H9 (cell line): ENCODE results near the gene EIF5A. TPM values are rescaled to one million over a fixed set of nuclear protein-coding genes. Genes with fewer than 3 reads are reported as not detected.
A peak's percentile ranks its signal among the peaks of the same experiment; 100 is the strongest.
"Not testable (repeated sequence)": the region's sequence is repeated elsewhere in the genome, so short reads cannot be mapped to it uniquely, and the experiment has no call there.

ENCODE experiments used
- DNase-seq: peaks from one replicate; pipeline ENCODE4 v3.0.0-alpha.2; 2017
- H2AFZ ChIP-seq: one replicate; pipeline ENCODE4 v1.6.1; 2013; ENCODE audit warnings: mild to moderate bottlenecking, low read length, control low read depth, moderate library complexity
- H2AK5ac ChIP-seq: 2 replicates; pipeline ENCODE4 v1.6.1; 2013; ENCODE audit warnings: low read length, control low read depth, mixed read lengths; ENCODE audit not compliant: insufficient read length
- H2BK120ac ChIP-seq: one replicate; pipeline ENCODE4 v1.6.1; 2013; ENCODE audit warnings: low read depth, mild to moderate bottlenecking, low read length, control low read depth, inconsistent platforms; ENCODE audit not compliant: poor library complexity, severe bottlenecking
- H2BK12ac ChIP-seq: 2 replicates; pipeline ENCODE4 v1.6.1; 2013; ENCODE audit warnings: low read length, control low read depth, mixed read lengths, low read depth; ENCODE audit not compliant: insufficient read length
- H2BK15ac ChIP-seq: 2 replicates; pipeline ENCODE4 v1.6.1; 2013; ENCODE audit warnings: low read depth, low read length, control low read depth
- H2BK20ac ChIP-seq: one replicate; pipeline ENCODE4 v1.6.1; 2013; ENCODE audit warnings: low read depth, mild to moderate bottlenecking, low read length, control low read depth, inconsistent platforms; ENCODE audit not compliant: poor library complexity, severe bottlenecking
- H2BK5ac ChIP-seq: 2 replicates; pipeline ENCODE4 v1.6.1; 2013; ENCODE audit warnings: low read length, control low read depth, mixed read lengths; ENCODE audit not compliant: insufficient read length
- H3K14ac ChIP-seq: 2 replicates; pipeline ENCODE4 v1.6.1; 2013; ENCODE audit warnings: low read length, control low read depth; ENCODE audit not compliant: insufficient read depth
- H3K18ac ChIP-seq: 2 replicates; pipeline ENCODE4 v1.6.1; 2013; ENCODE audit warnings: low read depth, mild to moderate bottlenecking, mixed read lengths, low read length, control low read depth; ENCODE audit not compliant: insufficient read length
- H3K23ac ChIP-seq: 2 replicates; pipeline ENCODE4 v1.6.1; 2013; ENCODE audit warnings: low read length, control low read depth, mixed read lengths, low read depth; ENCODE audit not compliant: insufficient read length
- H3K23me2 ChIP-seq: 2 replicates; pipeline ENCODE4 v1.6.1; 2013; ENCODE audit warnings: low read depth, mild to moderate bottlenecking, mixed read lengths, low read length, control low read depth; ENCODE audit not compliant: insufficient read length, poor library complexity, severe bottlenecking
- H3K27ac ChIP-seq: 2 replicates; pipeline ENCODE4 v1.5.1; 2013; ENCODE audit warnings: low read length, control low read depth, mixed read lengths, low read depth; ENCODE audit not compliant: insufficient read length
- H3K27me3 ChIP-seq: 2 replicates; pipeline ENCODE4 v1.6.1; 2013; ENCODE audit warnings: low read length, control low read depth, inconsistent platforms; ENCODE audit not compliant: insufficient read depth
- H3K4ac ChIP-seq: 2 replicates; pipeline ENCODE4 v1.6.1; 2013; ENCODE audit warnings: low read depth, mild to moderate bottlenecking, control low read depth, inconsistent platforms, low read length, moderate library complexity
- H3K4me1 ChIP-seq: 2 replicates; pipeline ENCODE4 v1.6.1; 2013; ENCODE audit warnings: low read length, control low read depth, inconsistent platforms; ENCODE audit not compliant: insufficient read depth
- H3K4me2 ChIP-seq: 2 replicates; pipeline ENCODE4 v1.6.1; 2013; ENCODE audit warnings: low read length, control low read depth, mixed read lengths; ENCODE audit not compliant: insufficient read length, insufficient read depth
- H3K56ac ChIP-seq: 2 replicates; pipeline ENCODE4 v1.6.1; 2013; ENCODE audit warnings: low read depth, mild to moderate bottlenecking, mixed read lengths, low read length, control low read depth; ENCODE audit not compliant: insufficient read length
- H3K79me1 ChIP-seq: 2 replicates; pipeline ENCODE4 v1.6.1; 2013; ENCODE audit warnings: low read depth, mild to moderate bottlenecking, moderate library complexity, low read length, control low read depth, inconsistent platforms; ENCODE audit not compliant: insufficient read depth, poor library complexity, severe bottlenecking
- H3K79me2 ChIP-seq: 2 replicates; pipeline ENCODE4 v1.6.1; 2013; ENCODE audit warnings: low read length, control low read depth, inconsistent platforms; ENCODE audit not compliant: insufficient read depth
- H3K9ac ChIP-seq: 2 replicates; pipeline ENCODE4 v1.6.1; 2013; ENCODE audit warnings: low read length, control low read depth, mixed read lengths; ENCODE audit not compliant: insufficient read length; ENCODE audit errors: extremely low read depth
- H3K9me3 ChIP-seq: one replicate; pipeline ENCODE4 v1.6.1; 2013; ENCODE audit warnings: low read depth, low read length, inconsistent platforms; ENCODE audit not compliant: control insufficient read depth
- H3T11ph ChIP-seq: one replicate; pipeline ENCODE4 v1.6.1; 2013; ENCODE audit warnings: mild to moderate bottlenecking, low read length, control low read depth, inconsistent platforms
- H4K20me1 ChIP-seq: one replicate; pipeline ENCODE4 v1.6.1; 2013; ENCODE audit not compliant: control insufficient read depth, insufficient read length, insufficient read depth
- H4K5ac ChIP-seq: 2 replicates; pipeline ENCODE4 v1.6.1; 2013; ENCODE audit warnings: low read depth, mild to moderate bottlenecking, mixed read lengths, low read length, control low read depth; ENCODE audit not compliant: insufficient read length
- H4K8ac ChIP-seq: replicated peaks from 2 replicates; pipeline ENCODE4 v1.6.1; 2013; ENCODE audit warnings: low read length, control low read depth, mixed read lengths, low read depth; ENCODE audit not compliant: insufficient read length
- H4K91ac ChIP-seq: 2 replicates; pipeline ENCODE4 v1.6.1; 2013; ENCODE audit warnings: low read depth, mild to moderate bottlenecking, moderate library complexity, mixed read lengths, low read length, control low read depth; ENCODE audit not compliant: insufficient read length
- H3K27ac Mint-ChIP-seq, 3 experiments: 2 replicates in 2 of 3; 3 replicates in 1 of 3; pipeline ENCODE4 v1.8.0; 2020 to 2021; ENCODE audit warnings: mixed read lengths in 3 of 3, mild to moderate bottlenecking in 1 of 3, moderate library complexity in 1 of 3
- H3K27me3 Mint-ChIP-seq: 2 replicates; pipeline ENCODE4 v1.8.0; 2021; ENCODE audit warnings: low read depth, mild to moderate bottlenecking, moderate library complexity, mixed read lengths
- H3K36me3 Mint-ChIP-seq, 3 experiments: 2 replicates in 2 of 3; 3 replicates in 1 of 3; pipeline ENCODE4 v1.8.0; 2020 to 2021; ENCODE audit warnings: low read depth in 3 of 3, mixed read lengths in 3 of 3; ENCODE audit not compliant: insufficient read depth in 1 of 3
- H3K4me1 Mint-ChIP-seq, 2 experiments: 2 replicates each; pipeline ENCODE4 v1.8.0; 2020; ENCODE audit warnings: mixed read lengths in 2 of 2
- H3K4me3 Mint-ChIP-seq, 2 experiments: 2 replicates in 1 of 2; 3 replicates in 1 of 2; pipeline ENCODE4 v1.8.0; 2020 to 2021; ENCODE audit warnings: mild to moderate bottlenecking in 2 of 2, mixed read lengths in 2 of 2, moderate library complexity in 1 of 2
- H3K9me3 Mint-ChIP-seq, 2 experiments: 2 replicates in 1 of 2; 3 replicates in 1 of 2; pipeline ENCODE4 v1.8.0; 2020; ENCODE audit warnings: mild to moderate bottlenecking in 2 of 2, mixed read lengths in 2 of 2, moderate library complexity in 1 of 2
- WGBS: extraction: QIAGEN DNeasy Blood & Tissue Kit; methylation state at CpG from one replicate; pipeline ENCODE4 v1.1.7; 2013; ENCODE audit warnings: missing lambda C conversion rate, low lambda C conversion rate, mixed read lengths; ENCODE audit not compliant: insufficient read length; ENCODE audit errors: extremely low coverage; 5-methylcytosine and 5-hydroxymethylcytosine counted together
- total RNA-seq: library from RNA; stranded (reverse); gene quantifications from 2 replicates; pipeline ENCODE4 v1.2.1, GENCODE V29; 2021
- TF ChIP-seq, protein P1 (sequence below): fragments of 200-600 bp; sonication (generic); conservative IDR thresholded peaks from 3 replicates; pipeline ENCODE4 v1.8.0; 2021; ENCODE audit warnings: antibody characterized with exemption, mild to moderate bottlenecking

EIF5A gene
- total RNA-seq, 1 experiment from 2014 or later, result 978 TPM

DNA sequence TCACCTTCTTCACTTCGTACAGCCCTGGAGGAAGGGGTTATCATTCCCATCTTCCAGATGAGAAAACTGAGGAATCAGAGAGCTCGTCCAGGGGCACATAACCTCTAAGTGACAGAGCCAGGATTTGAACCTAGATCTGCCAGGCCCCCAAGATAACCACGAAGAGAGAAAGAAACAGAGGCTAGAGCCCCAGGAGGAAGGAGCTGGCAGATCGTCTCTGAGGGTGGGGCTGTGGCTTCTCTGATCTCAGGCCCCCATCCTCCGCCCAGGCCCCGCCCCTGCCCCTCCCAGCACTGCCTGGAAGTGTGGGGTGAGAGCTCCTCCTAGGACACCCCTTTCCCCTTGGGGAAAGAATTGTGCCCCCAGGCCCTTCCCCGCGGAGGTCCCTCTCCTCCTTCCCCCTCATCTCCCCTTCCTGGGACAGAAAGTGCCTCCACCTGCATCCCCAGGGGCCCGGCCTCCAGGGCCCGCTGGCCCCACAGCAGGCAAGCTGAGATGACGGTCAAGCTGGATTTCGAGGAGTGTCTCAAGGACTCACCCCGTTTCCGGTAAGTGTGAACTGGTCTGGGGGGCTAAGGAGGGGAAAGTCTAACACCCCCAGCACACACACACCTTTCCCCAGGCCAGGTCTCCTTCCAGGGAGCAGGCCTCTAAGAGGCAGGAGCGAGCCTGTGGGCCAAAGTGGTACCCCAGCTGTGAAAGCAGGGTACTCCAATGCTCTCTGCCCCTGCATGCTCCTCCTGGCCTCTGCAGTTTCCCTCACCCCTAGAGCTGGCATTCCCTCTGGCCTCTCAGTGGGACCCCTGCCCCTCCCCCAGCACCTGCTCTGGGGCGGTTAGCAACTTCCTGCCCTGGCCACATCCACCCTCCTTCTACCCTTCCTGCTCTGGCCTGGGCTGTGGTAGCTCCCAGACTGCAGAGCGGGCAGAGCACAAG is 29.1 kb downstream of the EIF5A start, which contains the start of gene ACAP1:
ACAP1 (plus strand) TSS at position 290 of the 936 bp plus-strand sequence; CDS start at position 496, 206 bp downstream.
- Mint-ChIP-seq H3K4me3 (peak within 1 kb of the TSS; percentile 23 to 70), H3K36me3 (no peaks in the 10 kb centered on the region; a peak in 1 of 7 replicates)
- H3K27ac ChIP-seq, result no peak within 1 kb of the TSS

DNA sequence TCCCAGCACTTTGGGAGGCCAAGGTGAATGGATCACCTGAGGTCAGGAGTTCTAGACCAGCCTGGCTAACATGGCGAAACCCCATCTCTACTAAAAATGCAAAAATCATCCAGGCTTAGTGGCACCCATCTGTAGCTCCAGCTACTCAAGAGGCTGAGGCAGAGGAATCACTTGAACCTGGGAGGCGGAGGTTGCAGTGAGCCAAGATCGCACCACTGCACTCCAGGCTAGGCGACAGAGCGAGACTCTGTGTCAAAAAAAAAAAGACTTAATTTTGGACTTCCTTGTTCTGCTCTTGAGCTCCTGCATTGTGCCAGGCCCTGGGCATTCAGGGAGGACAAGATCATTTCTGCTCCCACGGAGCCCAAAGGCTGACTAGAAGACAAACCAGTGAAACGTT is 30.2 kb downstream of the EIF5A start:
- WGBS, result no CpG with 5 or more reads among the region's 7 CpGs
- H4K20me1 ChIP-seq, H2BK12ac ChIP-seq, H2AK5ac ChIP-seq, H4K8ac ChIP-seq, H3T11ph ChIP-seq, H3K4ac ChIP-seq, H3K56ac ChIP-seq, H3K36me3 Mint-ChIP-seq, H3K9me3 Mint-ChIP-seq, H3K9ac ChIP-seq, H3K23ac ChIP-seq, H3K14ac ChIP-seq, H2BK15ac ChIP-seq, H4K91ac ChIP-seq, H2BK5ac ChIP-seq, H2BK120ac ChIP-seq, H3K23me2 ChIP-seq, H3K4me1 ChIP-seq, H2AFZ ChIP-seq, H3K27ac ChIP-seq, DNase-seq, H2BK20ac ChIP-seq, H3K27me3 ChIP-seq, H3K79me1 ChIP-seq, H3K27me3 Mint-ChIP-seq, H3K18ac ChIP-seq, H3K79me2 ChIP-seq, H3K9me3 ChIP-seq, H4K5ac ChIP-seq: not testable (repeated sequence)
- peaks cover 15 to 29% of the 10 kb centered on the region in 2 experiments for H3K4me1 Mint-ChIP-seq
- peak overlapping the region; percentile 25 for H3K4me2 ChIP-seq
- H3K27ac Mint-ChIP-seq, result peak overlapping the region; percentile 28 to 89 (median 76); a peak in 4 of 7 replicates
- H3K4me3 Mint-ChIP-seq, result peak overlapping the region in 1 of 2 experiments; percentile 63; a peak in 1 of 5 replicates

More for the DNA sequence above, 29.1 kb downstream of the EIF5A start, which contains the start of gene ACAP1:
- H2BK5ac ChIP-seq, result no peak within 1 kb of the TSS
- WGBS, result no CpG with 5 or more reads among the region's 17 CpGs
- H4K20me1 ChIP-seq, result no peaks in the 10 kb centered on the region
- no peak within 1 kb of the TSS for H2AK5ac ChIP-seq
- Mint-ChIP-seq H3K9me3 (no peaks in the 10 kb centered on the region), H3K4me1 (peaks cover 20 to 34% of the 10 kb centered on the region in 2 experiments), H3K27me3 (no peaks in the 10 kb centered on the region; the same call in 1 of the 2 replicates), H3K27ac (peak within 1 kb of the TSS; percentile 34 to 89 (median 89))
- peak within 1 kb of the TSS; percentile 25 for H3K4me2 ChIP-seq
- no peak within 1 kb of the TSS for H4K5ac ChIP-seq
- H3K4ac ChIP-seq, result no peak within 1 kb of the TSS
- H3K14ac ChIP-seq, result peak within 1 kb of the TSS; percentile 47; the same call in 1 of the 2 replicates
- H4K8ac ChIP-seq, result no peak within 1 kb of the TSS
- H3K23me2 ChIP-seq, result no peaks in the 10 kb centered on the region
- peaks cover 4% of the 10 kb centered on the region; the same call in 1 of the 2 replicates for H3K4me1 ChIP-seq
- H3K56ac ChIP-seq, result no peak within 1 kb of the TSS
- no peak within 1 kb of the TSS for H4K91ac ChIP-seq
- TF ChIP-seq, protein P1, sequence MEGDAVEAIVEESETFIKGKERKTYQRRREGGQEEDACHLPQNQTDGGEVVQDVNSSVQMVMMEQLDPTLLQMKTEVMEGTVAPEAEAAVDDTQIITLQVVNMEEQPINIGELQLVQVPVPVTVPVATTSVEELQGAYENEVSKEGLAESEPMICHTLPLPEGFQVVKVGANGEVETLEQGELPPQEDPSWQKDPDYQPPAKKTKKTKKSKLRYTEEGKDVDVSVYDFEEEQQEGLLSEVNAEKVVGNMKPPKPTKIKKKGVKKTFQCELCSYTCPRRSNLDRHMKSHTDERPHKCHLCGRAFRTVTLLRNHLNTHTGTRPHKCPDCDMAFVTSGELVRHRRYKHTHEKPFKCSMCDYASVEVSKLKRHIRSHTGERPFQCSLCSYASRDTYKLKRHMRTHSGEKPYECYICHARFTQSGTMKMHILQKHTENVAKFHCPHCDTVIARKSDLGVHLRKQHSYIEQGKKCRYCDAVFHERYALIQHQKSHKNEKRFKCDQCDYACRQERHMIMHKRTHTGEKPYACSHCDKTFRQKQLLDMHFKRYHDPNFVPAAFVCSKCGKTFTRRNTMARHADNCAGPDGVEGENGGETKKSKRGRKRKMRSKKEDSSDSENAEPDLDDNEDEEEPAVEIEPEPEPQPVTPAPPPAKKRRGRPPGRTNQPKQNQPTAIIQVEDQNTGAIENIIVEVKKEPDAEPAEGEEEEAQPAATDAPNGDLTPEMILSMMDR, result no peak
- no peaks in the 10 kb centered on the region for H3K9me3 ChIP-seq
- H3K9ac ChIP-seq, result no peak within 1 kb of the TSS
- H3T11ph ChIP-seq, result no peak within 1 kb of the TSS
- peak within 1 kb of the TSS; percentile 6 for H3K18ac ChIP-seq
- H3K79me1 ChIP-seq, result no peaks in the 10 kb centered on the region
- H3K23ac ChIP-seq, result no peak within 1 kb of the TSS
- DNase-seq, result peak; percentile 94
- H3K27me3 ChIP-seq, result no peaks in the 10 kb centered on the region
- no peak within 1 kb of the TSS for H2AFZ ChIP-seq
- no peak within 1 kb of the TSS for H2BK120ac ChIP-seq
- H2BK15ac ChIP-seq, result no peak within 1 kb of the TSS; the same call in 1 of the 2 replicates
- no peak within 1 kb of the TSS for H2BK20ac ChIP-seq
- no peaks in the 10 kb centered on the region for H3K79me2 ChIP-seq
- H2BK12ac ChIP-seq, result no peak within 1 kb of the TSS
